Progenitor cell of endocrine pancreas (in vitro differentiated cells): Measurements from ENCODE around the gene SYNC. TPM values are rescaled to one million over a fixed set of nuclear protein-coding genes. Genes with fewer than 3 reads are reported as not detected.

Experiments
- DNase-seq: peaks from one replicate; pipeline ENCODE4 v3.0.0; 2021; ENCODE audit warnings: low spot score; ENCODE audit not compliant: unreplicated experiment
- H3K27ac Mint-ChIP-seq: 2 replicates; pipeline ENCODE4 v1.8.0; 2021; ENCODE audit warnings: mild to moderate bottlenecking, moderate library complexity, mixed read lengths
- H3K27me3 Mint-ChIP-seq: 2 replicates; pipeline ENCODE4 v1.8.0; 2021; ENCODE audit warnings: mixed read lengths
- H3K36me3 Mint-ChIP-seq: 2 replicates; pipeline ENCODE4 v1.8.0; 2022; ENCODE audit warnings: mixed read lengths; ENCODE audit not compliant: insufficient read depth
- H3K4me1 Mint-ChIP-seq: 2 replicates; pipeline ENCODE4 v1.8.0; 2021; ENCODE audit warnings: low read depth, mixed read lengths
- H3K4me3 Mint-ChIP-seq: 2 replicates; pipeline ENCODE4 v1.8.0; 2021; ENCODE audit warnings: low read depth, mild to moderate bottlenecking, moderate library complexity, mixed read lengths
- H3K9me3 Mint-ChIP-seq: 2 replicates; pipeline ENCODE4 v1.8.0; 2021; ENCODE audit warnings: low read depth, mixed read lengths
- total RNA-seq: library from RNA; stranded (reverse); gene quantifications from 2 replicates; pipeline ENCODE4 v1.2.1, GENCODE V29; 2021
- TF ChIP-seq, protein P1 (sequence below): fragments of 200-600 bp; sonication (generic); IDR thresholded peaks from one replicate; pipeline ENCODE4 v1.5.0; 2021; ENCODE audit warnings: antibody characterized with exemption, mild to moderate bottlenecking; ENCODE audit not compliant: unreplicated experiment

SYNC gene
- total RNA-seq, 1 donor from 2014 or later, result not detected

DNA sequence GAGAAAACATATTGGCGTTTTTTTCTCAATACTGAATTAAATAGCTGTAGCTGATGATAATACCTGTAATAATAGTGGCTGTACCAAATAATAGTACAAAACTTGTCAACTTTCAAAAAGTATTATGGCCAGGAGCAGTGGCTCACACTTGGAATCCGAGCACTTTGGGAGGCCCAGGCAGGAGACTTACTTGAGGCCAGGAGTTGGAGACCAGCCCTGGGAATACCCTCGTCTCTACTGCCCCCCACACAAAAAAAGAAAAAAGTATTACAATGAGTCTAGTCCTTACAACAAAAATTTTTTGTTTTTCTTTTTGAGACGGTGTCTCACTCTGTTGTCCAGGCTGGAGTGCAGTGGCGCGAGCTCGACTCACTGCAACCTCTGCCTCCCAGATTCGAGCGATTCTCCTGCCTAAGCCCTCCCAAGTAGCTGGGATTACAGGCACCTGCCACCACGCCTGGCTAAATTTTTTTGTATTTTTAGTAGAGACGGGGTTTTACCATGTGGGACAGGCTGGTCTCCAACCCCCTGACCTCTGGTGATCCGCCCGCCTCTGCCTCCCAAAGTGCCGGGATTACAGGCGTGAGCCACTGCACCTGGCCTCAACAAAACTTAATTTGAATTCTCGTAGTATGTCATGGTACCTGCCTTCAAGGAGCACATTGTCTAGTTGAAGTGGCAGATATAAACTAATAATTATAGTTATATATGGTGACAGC, 50.2 kb downstream of the SYNC start:
- no peaks in the 10 kb centered on the region for H3K9me3 Mint-ChIP-seq
- H3K4me3 Mint-ChIP-seq, result peak overlapping the region; percentile 90
- TF ChIP-seq, protein P1, sequence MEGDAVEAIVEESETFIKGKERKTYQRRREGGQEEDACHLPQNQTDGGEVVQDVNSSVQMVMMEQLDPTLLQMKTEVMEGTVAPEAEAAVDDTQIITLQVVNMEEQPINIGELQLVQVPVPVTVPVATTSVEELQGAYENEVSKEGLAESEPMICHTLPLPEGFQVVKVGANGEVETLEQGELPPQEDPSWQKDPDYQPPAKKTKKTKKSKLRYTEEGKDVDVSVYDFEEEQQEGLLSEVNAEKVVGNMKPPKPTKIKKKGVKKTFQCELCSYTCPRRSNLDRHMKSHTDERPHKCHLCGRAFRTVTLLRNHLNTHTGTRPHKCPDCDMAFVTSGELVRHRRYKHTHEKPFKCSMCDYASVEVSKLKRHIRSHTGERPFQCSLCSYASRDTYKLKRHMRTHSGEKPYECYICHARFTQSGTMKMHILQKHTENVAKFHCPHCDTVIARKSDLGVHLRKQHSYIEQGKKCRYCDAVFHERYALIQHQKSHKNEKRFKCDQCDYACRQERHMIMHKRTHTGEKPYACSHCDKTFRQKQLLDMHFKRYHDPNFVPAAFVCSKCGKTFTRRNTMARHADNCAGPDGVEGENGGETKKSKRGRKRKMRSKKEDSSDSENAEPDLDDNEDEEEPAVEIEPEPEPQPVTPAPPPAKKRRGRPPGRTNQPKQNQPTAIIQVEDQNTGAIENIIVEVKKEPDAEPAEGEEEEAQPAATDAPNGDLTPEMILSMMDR, result no peak
- peaks cover 23% of the 10 kb centered on the region for H3K36me3 Mint-ChIP-seq
- H3K27ac Mint-ChIP-seq, result peak overlapping the region; percentile 99
- H3K4me1 Mint-ChIP-seq, result peaks cover 34% of the 10 kb centered on the region
- DNase-seq, result no peak
- H3K27me3 Mint-ChIP-seq, result no peaks in the 10 kb centered on the region

DNA sequence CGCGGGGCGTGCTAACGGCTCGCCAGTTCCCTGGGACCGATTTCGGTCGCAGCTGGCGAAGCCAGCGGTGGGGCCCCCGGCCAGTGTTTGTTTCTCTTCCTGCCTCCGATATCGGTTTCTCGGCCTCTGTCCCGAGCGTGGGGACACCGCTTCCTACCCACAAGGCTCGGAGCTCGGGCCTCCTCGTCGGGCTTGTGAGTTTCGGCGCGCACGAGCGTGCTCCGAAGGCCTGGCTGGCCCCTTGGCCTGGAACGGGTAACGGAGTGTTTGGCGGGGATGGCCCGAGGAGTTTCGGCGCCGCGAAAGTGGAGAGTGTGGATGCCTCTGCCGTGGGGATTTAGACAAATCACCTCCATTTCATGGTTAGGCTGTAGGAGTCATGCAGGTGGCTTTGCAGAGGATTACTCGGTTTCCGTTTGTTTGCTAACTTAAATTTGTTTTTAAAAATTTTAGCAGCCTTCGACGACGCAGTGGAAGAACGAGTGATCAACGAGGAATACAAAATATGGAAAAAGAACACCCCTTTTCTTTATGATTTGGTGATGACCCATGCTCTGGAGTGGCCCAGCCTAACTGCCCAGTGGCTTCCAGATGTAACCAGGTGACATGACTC, 51.0 kb downstream of the SYNC start:
- H3K27me3 Mint-ChIP-seq, result no peaks in the 10 kb centered on the region
- TF ChIP-seq, protein P1, result no peak
- peaks cover 34% of the 10 kb centered on the region for H3K4me1 Mint-ChIP-seq
- peaks cover 18% of the 10 kb centered on the region for H3K36me3 Mint-ChIP-seq
- no peak for DNase-seq
- peak overlapping the region; percentile 90 for H3K4me3 Mint-ChIP-seq
- no peaks in the 10 kb centered on the region for H3K9me3 Mint-ChIP-seq
- peak overlapping the region; percentile 99 for H3K27ac Mint-ChIP-seq

DNA sequence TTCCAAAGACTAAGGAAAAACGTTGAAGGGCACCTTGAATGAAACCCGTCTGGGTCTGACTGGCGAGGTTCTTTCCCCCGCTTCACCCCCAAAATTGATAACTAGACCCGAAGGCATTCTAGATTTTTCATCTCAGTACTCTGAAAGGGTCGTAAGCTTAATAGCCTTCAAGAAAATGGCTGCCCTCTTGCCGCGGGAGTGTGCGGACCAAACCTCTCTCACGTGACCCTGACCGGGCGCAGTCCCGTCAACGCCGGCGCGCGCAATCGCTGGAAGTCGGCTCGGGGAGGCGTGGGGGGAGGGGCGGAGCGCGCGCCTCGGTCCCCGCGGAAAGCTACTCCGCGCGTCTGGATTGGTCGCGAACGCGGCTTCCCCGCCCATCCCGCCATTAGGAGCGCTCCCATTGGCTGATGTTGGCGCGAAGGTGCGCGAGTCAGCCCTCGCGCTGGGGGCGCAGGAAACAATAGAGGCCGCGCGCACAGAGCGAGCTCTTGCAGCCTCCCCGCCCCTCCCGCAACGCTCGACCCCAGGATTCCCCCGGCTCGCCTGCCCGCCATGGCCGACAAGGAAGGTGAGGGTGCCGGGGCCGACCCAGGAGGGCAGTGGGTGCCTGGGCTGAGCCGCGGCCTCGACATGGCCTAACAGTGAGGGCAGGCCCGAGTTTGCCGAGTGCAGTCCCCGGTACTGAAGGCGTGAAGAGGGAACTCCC, 51.7 kb downstream of the SYNC start, which contains the start of gene RBBP4:
Gene RBBP4, plus strand, starts transcription at position 457 of the 709 bp plus-strand sequence. Its CDS starts 99 bp downstream, at position 556.
- H3K4me3 Mint-ChIP-seq, result peak within 1 kb of the TSS; percentile 90
- peaks cover 17% of the 10 kb centered on the region for H3K36me3 Mint-ChIP-seq
- H3K4me1 Mint-ChIP-seq, result peaks cover 34% of the 10 kb centered on the region

DNA sequence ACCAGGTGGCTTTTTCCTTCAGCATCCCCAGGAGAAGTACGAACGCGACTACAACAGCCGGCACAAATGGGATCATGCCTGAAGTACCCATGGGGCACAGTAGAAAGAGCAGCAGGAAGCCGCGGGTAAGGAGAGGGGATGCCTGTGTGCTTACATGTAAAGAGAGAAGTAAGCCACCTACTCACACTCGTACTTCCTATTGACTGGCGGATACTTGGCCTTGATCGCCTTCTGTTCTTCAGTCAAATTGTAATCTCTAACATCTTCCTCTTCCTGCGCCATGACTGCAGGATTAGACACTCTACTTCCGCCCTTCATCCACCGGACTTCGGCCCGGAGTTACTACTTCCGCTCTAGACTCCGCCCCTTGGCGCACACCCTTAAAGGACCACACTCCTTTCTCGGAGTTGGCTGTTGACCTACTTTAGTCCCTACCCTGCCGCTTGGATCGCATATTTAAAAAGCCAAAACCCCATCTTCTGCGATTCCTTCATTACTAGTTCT, 52.3 kb downstream of the SYNC start, which contains the start of gene ZBTB8OS:
Gene ZBTB8OS, minus strand, starts transcription at position 303 of the 504 bp plus-strand sequence. Its CDS starts 21 bp downstream, at position 282.
- peaks cover 11% of the 10 kb centered on the region for H3K36me3 Mint-ChIP-seq
- TF ChIP-seq, protein P1, result no peak
- H3K27ac Mint-ChIP-seq, result peak within 1 kb of the TSS; percentile 99
- no peaks in the 10 kb centered on the region for H3K27me3 Mint-ChIP-seq
- no peaks in the 10 kb centered on the region for H3K9me3 Mint-ChIP-seq
- DNase-seq, result peak; percentile 55
- peak within 1 kb of the TSS; percentile 90 for H3K4me3 Mint-ChIP-seq
- peaks cover 29% of the 10 kb centered on the region for H3K4me1 Mint-ChIP-seq

More for the DNA sequence above, 51.7 kb downstream of the SYNC start, which contains the start of gene RBBP4:
- Mint-ChIP-seq H3K27ac (peak within 1 kb of the TSS; percentile 99), H3K9me3 (no peaks in the 10 kb centered on the region), H3K27me3 (no peaks in the 10 kb centered on the region)
- TF ChIP-seq, protein P1, result no peak
- DNase-seq, result peak; percentile 99
